Activated gamma-delta T cell treated with Interleukin-2 at 50 U/mL for 16 hours (primary cell): ENCODE measurements around the gene KIF3A.

Source experiments
- DNase-seq: peaks from one replicate; pipeline ENCODE4 v3.0.0-alpha.2; 2020

KIF3A gene

DNA sequence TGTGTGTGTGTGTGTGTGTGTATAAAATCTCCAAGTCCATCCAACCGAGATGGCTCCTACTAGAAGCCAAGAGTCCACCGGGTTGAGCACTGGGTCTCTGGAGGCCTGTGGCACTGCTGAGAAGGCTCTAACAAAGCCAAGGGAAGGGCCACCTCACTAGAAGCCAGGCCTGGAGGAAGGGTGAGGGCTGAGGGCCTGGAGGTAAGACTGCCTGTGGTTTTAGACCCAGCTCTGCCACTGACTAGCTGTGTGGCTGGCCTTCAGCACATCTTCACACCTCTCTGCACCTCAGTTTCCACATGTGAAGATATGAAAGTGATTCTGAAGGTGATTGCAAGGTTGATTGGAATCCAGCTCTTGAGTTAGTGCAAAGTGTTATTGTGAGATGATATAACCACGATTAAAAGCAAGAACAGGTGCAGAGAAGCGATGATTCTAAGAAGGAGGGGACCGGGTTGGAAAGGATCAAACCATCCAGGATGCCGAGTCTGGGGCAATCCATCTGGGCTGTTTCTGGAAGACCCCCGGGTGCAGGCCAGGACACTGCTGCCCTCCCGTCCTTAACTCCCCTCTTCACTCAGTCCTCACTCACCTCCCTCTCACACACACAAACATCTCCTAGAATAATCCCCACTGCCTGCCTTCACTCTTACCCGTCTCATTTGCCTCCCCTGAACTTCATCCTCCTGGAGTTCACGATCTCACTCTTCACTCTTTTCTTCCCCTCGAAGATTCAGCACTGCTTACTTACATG is 61.2 kb downstream of the KIF3A start:
- no peak for DNase-seq

DNA sequence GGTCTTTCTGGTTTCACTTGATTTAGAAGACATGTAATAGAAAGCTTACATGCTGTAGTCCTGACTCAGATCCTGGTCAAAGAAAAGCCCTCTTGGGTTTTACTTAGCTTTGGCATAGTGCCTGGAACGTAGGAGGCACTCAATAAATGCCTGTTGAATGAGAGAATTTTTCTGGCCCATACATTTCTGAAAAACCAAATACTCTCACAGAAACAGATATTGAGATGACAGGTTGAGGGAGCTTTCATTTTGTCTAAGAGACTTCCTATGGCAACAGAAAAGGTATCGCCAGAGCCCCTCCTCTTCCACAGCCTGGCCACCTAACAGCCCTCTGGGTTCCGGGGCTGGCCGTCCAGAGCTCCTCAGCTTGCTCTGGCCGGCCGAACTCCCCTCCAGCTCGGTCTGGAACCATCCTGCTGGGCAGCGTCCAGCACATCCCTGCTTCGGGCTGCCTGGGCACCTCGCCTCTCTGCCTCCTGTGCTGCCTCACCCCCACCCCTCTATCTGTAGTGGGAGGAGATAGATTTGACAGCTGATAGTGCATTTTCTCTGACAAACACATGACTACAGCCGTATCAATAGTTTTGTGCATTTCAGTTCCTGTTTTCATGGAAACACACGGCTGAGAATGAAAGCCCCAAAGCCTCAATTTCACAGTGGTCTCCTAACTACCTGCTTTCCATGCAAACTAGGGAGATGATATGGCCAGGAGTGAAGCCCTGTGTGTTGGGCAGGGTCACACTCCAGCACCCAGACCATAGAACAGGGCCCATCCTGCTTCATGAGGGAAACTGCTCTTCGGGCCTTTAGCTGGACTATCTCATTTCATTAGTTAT is 62.5 kb downstream of the KIF3A start:
- DNase-seq: no peak

DNA sequence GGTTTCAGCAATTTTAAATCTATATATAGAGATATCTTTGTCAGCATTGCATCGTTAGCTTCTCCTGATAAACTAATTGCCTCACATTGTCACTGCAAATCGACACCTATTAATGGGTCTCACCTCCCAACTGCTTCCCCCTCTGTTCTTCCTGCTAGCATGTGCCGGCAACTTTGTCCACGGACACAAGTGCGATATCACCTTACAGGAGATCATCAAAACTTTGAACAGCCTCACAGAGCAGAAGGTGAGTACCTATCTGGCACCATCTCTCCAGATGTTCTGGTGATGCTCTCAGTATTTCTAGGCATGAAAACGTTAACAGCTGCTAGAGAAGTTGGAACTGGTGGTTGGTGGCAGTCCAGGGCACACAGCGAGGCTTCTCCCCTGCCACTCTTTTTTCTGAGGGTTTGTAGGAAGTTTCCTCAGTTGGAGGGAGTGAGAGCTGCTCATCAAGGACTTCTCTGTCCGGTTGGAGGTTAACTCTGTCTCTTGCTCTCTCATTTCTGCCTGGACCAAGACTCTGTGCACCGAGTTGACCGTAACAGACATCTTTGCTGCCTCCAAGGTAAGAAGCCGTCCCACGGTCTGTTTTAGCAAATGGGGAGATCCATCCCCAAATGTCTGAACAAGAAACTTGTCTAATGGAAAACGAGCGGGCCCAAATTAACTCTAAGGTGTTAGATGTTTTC is 63.3 kb downstream of the KIF3A start, which contains the start of gene IL4:
Gene IL4, plus strand, starts transcription at position 51 of the 692 bp plus-strand sequence. Its CDS starts 62 bp downstream, at position 113.
- DNase-seq: no peak

DNA sequence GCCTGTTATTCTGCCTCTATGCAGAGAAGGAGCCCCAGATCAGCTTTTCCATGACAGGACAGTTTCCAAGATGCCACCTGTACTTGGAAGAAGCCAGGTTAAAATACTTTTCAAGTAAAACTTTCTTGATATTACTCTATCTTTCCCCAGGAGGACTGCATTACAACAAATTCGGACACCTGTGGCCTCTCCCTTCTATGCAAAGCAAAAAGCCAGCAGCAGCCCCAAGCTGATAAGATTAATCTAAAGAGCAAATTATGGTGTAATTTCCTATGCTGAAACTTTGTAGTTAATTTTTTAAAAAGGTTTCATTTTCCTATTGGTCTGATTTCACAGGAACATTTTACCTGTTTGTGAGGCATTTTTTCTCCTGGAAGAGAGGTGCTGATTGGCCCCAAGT is 63.9 kb downstream of the KIF3A start:
- DNase-seq: no peak

DNA sequence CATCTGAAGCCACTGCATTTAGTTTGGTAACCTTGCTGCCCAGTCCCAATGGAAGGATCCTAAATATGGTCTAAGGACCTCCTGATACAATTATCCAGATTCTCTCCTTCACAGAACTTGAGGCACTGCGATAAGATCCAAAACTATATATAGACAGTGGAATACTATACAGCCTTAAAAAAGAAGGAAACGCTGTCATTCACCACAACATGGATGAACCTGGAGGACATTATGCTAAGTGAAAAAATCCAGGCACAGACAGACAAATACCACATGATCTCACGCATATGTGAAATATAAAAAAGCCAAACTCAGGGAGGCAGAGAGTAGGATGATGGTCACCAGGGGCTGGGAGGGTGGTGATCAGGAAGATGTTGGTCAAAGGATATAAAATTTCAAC is 66.3 kb downstream of the KIF3A start:
- DNase-seq: no peak

DNA sequence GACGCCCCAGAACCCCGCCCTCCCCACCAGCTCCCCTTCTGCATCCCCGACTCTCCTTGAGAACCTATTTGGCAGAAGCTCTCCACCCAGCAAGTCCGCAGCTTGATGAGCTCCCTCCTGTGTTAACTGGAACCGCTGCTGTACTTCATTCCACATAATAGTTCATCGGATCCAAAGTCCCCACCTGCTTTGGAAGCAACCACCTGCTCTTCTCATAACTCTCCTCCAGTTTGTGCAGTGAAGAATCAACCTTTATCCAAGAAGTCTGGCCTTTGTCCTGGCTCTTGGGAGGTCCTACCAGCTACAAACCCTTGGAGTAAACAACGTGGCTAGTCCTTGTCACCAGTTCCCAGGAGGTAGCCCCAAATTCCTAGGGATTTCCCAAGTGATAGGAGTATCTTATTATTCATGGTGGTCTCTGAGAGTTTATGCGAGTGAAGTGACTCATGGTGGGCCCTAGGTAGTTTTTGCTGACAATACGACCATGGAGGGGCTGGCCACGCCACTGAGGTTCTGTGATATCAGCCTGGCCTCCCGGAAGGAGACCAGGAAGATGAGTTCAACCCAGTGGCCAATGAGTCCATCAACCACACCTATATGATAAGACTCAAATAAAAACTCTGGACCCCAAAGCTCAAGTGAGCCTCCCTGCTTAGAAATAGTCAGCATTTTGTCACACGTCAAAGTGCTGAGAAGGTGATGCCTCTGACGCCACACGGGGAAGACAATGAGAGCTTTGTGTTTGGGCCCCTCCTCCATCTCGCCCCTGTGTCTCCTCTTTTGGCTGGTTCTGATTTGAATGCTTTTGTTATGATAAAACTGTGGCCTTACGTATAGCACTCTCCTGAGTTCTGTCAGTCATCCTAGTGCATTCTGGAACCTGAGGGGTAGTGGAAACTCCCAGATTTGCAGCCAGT is 67.1 kb downstream of the KIF3A start:
- no peak for DNase-seq

DNA sequence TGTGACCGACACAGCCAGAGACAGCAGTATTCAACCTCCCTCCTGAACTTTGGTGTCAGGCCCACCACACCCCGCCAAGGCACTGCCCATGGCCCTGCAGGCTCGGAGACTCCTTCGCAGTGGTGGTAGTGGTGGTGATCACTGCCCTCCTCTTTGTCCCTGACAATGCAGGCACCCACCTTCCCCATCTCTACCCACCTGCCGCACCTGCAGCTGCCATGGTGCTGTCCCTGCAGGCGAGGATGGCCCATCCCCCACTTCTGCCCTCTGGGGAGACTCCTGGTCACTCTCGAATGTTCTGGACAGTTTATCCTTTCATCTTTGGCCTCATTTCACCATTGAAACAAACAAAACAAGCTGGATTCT is 67.9 kb downstream of the KIF3A start:
- no peak for DNase-seq

DNA sequence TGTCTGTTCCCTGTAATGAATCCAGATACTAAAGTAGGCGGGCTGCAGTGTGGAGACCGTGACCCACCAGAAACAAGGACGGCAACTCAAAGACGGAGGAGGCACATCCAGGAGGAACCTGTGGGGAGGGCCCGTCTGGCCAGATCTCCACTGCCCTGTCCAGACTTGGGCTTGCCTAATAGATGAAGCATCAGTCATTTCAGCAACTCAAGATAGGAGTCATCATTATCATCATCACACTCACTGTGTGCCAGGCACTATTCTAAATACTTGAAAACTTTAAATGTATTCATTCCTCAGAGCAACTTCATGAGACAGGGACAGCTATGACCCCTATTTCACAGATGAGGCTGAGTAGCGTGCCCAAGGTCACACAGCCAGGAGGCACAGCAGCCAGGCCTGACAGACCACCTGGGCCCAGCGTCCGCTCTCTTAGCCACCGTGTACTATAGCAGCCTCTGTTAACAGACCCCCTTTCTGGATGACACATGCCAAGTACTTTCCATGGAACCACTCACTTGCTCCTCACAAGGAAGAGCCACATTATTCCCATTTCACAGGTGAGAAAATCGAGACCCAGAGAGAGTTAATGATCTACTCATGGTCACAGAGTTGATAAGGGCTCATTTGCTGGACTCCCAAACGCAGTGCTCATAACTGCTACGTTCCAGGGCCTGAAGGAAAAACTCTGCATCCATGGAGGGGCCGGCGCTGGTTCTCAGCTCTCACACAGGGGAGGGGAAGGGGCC is 68.5 kb downstream of the KIF3A start:
- no peak for DNase-seq

DNA sequence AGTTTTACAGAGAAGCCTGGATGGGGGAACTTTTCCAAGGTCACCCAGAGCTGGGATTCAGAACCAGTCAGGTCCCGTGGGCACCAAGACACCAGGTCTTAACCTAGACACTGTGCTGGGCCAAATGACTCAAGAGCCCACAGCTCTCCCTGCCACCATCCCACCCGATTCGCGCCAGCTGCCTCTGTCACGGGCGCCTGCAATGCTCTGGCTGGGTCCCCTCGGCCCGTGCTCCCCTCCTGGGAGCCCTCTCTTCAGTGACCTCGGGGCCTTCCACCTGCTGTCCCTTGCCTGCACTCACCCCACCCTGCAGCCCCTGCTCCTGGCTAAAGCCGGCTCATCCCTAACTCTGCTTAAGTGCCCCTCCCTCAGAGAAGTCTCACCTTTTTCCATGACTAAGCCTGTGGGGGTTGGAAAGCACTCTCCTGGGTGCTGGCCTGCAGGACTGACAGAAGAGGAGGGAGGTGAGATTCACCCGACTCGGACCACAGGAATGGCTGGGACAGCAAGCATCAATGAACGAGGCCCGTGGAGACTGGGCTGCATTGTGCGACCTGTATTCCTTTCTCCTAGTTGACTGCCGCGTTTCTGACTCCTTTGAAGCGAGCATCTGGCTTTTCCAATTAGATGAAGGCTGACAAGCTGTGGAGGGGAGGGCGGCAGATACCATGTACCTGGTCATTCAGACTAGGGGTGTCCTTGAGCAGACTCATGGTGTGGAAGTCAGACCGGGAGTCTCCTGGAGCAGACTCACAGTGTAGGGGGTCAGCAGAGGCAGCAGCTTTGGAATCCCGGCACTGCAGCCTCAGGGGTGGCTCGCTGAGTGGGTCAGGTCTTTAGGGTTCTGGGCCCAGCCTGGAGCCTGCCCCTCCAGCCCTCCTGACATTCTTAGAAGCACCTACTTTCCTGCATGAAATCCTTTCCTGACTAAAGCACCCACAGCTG is 69.3 kb downstream of the KIF3A start:
- no peak for DNase-seq

DNA sequence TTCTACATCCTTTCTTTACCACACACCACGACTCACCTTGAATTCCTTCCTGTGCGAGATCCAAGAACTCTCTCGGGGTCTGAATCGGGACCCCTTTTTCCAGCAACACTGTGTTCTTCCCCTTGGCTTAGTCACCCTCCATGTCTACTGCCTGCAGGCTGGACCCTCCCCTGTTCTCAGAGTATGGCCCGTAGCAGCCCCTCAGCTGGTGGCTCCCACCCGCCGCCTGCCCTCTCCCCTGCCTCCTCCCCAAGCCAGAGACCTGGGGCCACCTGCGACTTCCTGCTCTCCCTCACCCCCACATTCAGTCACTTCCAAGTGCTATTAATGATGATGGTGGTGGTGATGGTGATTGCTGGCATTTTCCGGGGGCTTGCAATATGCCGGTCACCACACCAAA is 70.0 kb downstream of the KIF3A start:
- no peak for DNase-seq

DNA sequence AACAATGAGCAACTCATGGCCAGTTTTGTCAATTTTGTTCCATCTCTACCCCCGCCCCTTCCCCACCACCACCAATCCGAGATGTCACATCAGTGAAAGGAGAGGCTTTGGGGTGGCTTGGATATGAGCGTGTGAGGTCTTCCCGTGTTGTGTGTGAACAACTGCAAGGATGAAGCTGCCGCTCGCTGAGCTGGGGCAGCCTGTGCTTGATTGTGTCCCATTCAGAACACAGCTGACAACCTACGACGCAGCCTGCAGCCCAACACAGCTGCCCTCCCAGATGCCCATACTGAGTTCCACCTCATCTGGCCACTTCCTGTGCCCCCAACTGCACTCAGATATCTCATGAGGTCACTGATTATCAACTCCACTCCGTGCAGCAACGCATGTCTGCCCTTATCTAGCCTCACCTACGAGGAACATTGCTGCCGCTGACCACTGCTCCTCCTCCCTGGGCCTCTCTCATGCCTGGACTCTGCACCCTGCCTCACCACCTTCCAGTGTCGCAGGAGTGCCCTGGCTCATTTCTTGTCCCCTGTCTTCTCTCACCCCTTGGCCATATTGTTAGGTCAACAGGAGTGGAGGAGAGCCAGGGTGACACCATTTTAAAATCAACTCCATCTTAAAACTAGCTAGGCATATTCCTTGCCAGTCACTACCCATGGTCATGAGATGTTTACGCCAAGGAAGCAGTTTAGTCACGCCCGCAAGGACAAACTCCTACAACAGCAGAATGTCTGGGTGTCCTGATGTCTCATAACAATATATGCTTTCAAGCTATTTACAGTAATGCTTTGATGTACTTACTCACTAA is 70.8 kb downstream of the KIF3A start:
- DNase-seq: no peak

DNA sequence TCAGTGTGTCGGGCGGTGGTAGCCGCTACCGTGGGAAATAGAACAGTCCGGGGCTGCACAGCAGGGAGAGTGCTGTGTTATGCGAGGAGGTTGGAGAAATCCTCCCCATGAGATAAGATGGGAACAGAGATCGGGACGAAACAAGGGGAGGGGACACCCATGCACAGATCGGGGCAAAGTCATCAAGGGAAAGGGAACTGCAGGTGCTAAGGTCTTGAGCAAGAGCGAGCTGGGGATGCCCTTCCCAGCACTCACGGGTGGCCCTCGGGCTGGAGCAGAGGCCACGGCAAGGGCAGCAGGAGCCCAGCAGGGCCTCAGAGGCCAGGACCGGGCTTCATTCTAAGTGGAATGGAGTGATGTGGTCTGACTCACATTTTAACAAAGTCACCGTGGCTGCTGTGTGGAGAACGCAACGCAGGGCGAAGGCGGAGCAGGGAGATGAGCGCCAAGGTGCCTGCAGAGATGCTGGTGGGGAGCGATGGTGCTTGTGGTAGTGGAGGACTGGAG is 71.7 kb downstream of the KIF3A start:
- no peak for DNase-seq

DNA sequence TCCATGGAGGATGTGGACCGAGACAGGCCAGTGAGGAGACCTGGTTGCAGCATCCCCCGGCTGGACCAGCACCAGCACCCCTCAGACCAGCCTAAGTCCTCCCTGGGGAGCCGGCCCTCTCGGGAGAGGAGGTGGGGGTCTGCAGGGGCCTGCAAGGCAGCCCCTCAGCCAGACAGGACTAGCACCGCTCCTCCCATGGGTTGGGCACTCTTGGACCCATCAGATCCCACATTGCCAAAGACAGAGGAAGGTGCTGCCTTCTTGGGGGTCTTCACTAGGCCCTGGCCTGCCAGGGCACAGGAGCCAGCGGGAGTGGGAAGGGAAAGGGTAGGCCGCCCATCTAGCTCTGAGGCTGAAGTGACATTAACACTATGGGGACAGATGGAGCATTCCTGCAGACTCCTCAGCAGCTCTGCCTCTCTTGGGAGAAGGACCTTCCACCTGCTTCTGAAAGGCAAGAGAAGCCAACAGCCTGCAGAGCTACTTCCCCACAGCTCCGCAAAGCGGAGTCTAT is 72.6 kb downstream of the KIF3A start:
- DNase-seq: no peak

DNA sequence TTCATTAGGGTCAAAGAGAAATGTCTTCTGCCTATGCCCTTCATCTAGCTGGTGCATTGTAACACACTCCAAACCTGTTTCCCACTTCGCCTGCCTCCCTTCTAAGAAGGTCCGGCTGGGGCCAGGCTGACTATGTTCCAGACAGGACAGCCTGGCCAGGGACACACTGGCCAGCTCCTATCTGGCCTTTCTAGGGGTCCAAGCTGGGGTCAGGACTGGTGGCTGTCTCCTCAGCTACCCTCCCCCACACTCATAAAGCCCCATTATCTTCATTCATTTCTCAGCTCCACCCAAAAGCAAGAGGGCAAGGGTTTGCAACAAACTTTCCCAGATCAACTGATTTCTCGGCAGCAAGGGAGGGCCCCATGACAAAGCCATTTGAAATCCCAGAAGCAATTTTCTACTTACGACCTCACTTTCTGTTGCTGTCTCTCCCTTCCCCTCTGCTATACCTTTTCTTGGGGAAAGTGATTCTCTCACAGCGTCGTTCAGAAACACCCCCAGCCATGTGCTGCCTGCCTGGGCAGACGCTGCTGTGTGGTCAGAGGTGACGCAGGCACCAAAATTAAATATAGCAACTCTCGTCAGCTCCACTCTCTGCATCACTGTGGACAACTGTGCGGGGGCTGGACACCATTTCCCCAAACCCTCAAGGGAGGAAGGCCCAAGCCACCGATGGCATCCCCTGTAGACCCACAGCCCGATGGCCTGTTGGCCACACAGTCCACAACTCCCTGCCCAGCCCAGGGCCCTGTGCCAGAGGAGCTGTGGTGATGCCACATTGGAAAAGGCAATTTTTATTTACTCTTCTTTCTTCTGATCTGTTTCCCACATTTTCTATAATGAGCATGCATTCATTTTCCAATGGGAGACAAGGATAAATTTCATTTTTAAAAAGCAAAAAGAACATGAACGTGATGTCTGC is 73.3 kb downstream of the KIF3A start:
- no peak for DNase-seq

DNA sequence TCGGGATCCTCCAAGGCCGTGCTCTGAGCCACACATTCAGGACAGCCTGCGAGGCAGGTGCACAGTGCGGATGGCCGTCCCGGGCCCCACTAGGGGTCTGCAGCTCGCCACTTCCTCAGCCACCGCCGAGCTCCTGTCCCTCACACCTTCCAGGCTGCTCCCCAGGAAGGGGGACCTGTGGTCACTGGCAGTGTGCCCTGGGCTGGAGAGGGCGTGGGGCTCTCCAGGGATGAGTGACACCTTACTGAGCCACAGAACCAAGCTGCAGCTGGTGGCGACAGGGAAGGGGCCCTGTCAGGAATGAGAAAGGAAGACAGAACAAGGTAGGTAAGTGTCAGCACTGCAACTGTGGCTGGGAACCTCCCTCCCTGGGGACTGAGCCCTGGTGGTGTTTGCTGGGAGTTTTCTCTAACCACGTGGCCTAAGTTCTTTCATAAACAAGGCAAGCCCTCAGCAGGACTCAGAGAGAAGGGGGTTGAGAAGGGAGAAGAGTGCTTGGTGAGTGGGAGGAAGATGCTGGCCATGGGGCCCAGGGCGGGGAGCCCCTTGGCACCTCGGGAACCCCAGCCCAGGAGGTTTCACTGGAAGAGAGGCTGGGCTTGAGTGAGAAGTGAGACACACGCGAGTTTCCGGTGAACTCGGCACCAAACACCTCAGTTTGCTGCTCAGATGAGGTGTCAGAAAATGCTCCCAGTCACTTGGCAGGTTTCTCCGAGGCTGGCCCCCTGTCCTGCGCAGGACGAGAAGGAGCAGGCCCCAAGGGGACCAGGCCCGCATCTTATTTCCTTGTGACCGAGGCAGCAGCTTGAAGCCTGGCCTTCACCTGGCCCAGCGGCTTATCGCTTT is 74.2 kb downstream of the KIF3A start:
- DNase-seq: no peak

DNA sequence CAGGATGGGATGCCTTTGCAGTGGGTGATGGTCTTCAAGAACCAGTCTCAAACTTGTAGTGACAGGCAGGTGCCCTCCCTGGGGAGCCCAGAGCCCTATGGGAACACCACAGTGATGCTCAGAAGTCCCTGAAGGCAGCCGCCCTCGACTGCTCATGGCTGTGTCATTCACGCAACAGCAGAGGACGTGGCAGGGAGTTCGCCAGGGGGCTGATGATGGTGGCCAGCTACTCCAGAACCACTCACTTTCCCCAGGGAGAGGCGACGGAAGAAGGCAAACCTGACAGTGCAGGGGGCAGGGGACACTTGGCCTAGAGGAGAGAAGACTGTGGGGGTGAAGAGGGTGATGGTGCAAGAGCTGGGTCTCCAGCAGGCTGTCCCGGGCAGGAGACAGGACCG is 75.3 kb downstream of the KIF3A start:
- no peak for DNase-seq
